WERI-Rb-1 (cell line): ENCODE results near the gene KCNH3.

Experiments
- DNase-seq: peaks from one replicate; pipeline ENCODE4 v3.0.0-alpha.2; 2020
- H3K27ac ChIP-seq: fragments of 250-450 bp; sonication (Bioruptor Pico); 2 replicates; pipeline ENCODE4 v1.5.1; 2020; ENCODE audit warnings: mild to moderate bottlenecking, moderate library complexity
- H3K27me3 ChIP-seq: fragments of 250-450 bp; sonication (Bioruptor Pico); 2 replicates; pipeline ENCODE4 v1.5.1; 2021; ENCODE audit warnings: mild to moderate bottlenecking, low read depth, moderate library complexity; ENCODE audit not compliant: insufficient read depth, severe bottlenecking
- H3K36me3 ChIP-seq: fragments of 250-450 bp; sonication (Bioruptor Pico); 2 replicates; pipeline ENCODE4 v1.5.1; 2020; ENCODE audit warnings: mild to moderate bottlenecking, moderate library complexity
- H3K4me3 ChIP-seq: 2 replicates; pipeline ENCODE4 v1.5.1; 2011; ENCODE audit warnings: low read depth, mild to moderate bottlenecking, control low read depth, low read length
- H3K9me3 ChIP-seq: fragments of 250-450 bp; sonication (Bioruptor Pico); 2 replicates; pipeline ENCODE4 v1.5.1; 2021; ENCODE audit warnings: mild to moderate bottlenecking, moderate library complexity; ENCODE audit not compliant: severe bottlenecking
- TF ChIP-seq, protein P1 (sequence below): IDR thresholded peaks from 2 replicates; pipeline ENCODE4 v1.5.1; 2011; ENCODE audit warnings: low read depth, mild to moderate bottlenecking, control low read depth, inconsistent platforms, low read length

KCNH3 gene

DNA sequence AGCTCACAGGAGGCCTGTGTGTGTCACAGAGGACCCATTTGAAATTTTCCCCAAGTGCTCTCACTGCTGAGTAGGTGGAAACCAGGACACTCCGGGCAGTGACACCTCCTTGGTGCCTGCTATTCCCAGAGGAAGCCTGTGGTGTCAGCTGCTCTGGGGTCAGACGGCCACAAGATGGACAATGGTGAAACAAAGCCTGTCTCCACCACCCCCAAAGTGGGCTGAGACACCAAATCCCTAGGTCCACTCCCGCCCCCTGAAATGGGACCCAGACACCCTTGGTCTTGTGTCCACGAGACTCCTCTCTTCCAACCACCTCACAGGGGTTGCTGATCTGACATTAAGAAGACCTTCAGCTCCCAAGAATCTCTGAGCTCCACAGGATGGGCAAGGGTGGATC, 7.0 kb downstream of the KCNH3 start:
- Histone ChIP-seq H3K36me3 (no peaks in the 10 kb centered on the region), H3K4me3 (no peak overlapping the region), H3K9me3 (no peaks in the 10 kb centered on the region), H3K27me3 (no peaks in the 10 kb centered on the region), H3K27ac (no peak overlapping the region)
- no peak for DNase-seq
- TF ChIP-seq, protein P1, sequence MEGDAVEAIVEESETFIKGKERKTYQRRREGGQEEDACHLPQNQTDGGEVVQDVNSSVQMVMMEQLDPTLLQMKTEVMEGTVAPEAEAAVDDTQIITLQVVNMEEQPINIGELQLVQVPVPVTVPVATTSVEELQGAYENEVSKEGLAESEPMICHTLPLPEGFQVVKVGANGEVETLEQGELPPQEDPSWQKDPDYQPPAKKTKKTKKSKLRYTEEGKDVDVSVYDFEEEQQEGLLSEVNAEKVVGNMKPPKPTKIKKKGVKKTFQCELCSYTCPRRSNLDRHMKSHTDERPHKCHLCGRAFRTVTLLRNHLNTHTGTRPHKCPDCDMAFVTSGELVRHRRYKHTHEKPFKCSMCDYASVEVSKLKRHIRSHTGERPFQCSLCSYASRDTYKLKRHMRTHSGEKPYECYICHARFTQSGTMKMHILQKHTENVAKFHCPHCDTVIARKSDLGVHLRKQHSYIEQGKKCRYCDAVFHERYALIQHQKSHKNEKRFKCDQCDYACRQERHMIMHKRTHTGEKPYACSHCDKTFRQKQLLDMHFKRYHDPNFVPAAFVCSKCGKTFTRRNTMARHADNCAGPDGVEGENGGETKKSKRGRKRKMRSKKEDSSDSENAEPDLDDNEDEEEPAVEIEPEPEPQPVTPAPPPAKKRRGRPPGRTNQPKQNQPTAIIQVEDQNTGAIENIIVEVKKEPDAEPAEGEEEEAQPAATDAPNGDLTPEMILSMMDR, result no peak

DNA sequence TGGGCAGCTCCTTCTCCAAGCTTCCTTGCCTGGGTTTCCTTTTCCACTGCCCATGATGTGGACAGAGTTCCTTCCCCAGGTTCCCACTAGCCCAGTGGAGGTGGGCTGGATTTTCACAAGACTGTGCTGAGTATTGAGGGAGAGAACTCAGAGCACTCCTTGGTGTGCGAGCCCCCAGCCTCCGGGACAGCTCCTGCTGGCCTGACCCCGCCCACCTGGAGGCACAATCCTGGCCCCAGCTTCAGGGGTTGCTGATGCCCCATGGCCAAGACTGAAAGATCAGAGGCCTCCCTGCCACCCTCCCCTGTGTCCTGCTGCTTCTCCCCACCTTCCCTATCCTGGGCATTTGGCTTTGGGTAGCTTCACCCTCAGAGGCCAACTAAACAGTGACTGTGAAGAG, 7.7 kb downstream of the KCNH3 start:
- Histone ChIP-seq H3K9me3 (no peaks in the 10 kb centered on the region), H3K4me3 (no peak overlapping the region), H3K27me3 (no peaks in the 10 kb centered on the region), H3K27ac (no peak overlapping the region), H3K36me3 (no peaks in the 10 kb centered on the region)
- no peak for DNase-seq
- TF ChIP-seq, protein P1, result no peak

GRCh38 chr12:49547090-49547690, 8.4 kb downstream of the KCNH3 start:
- no peak overlapping the region for H3K4me3 ChIP-seq
- H3K27ac ChIP-seq, result no peak overlapping the region
- H3K9me3 ChIP-seq, result no peaks in the 10 kb centered on the region
- no peaks in the 10 kb centered on the region for H3K27me3 ChIP-seq
- TF ChIP-seq, protein P1, result no peak
- DNase-seq, result no peak
- H3K36me3 ChIP-seq, result no peaks in the 10 kb centered on the region

DNA sequence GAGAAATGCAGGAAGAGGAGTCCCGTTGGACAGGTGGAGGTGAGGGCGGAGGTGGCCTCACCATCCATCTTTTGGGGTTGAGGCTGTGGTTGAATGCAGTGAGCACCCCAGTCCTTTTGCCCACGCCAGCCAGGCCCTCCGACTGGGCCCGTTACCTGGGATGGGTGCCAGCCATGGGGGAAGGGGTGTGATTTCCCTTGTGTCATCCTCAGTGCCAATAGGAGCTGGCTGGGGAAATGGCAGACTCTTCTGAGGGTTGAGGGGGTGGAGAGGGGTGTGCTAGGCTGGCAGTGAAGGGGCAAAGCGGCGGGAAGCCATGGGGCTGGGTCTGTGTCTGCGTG, 9.6 kb downstream of the KCNH3 start:
- H3K27me3 ChIP-seq, result no peaks in the 10 kb centered on the region
- TF ChIP-seq, protein P1, result no peak
- H3K9me3 ChIP-seq, result no peaks in the 10 kb centered on the region
- no peaks in the 10 kb centered on the region for H3K36me3 ChIP-seq
- H3K27ac ChIP-seq, result no peak overlapping the region
- DNase-seq, result no peak
- no peak overlapping the region for H3K4me3 ChIP-seq

- TF ChIP-seq, protein P1, result no peak
- Histone ChIP-seq H3K27me3 (no peaks in the 10 kb centered on the region), H3K9me3 (no peaks in the 10 kb centered on the region), H3K36me3 (no peaks in the 10 kb centered on the region), H3K27ac (no peak overlapping the region), H3K4me3 (no peak overlapping the region)
- no peak for DNase-seq
Observed at GRCh38 chr12:49548822-49549648, 10.2 kb downstream of the KCNH3 start.
